ENCODE results near the gene ADRB2.

ADRB2 gene

GRCh38 chr5:148831590-148832565 lies 5.5 kb downstream of the ADRB2 start:
- DNase-seq, result no peak

- DNase-seq, result no peak
Measured at GRCh38 chr5:148833122-148833521, 6.7 kb downstream of the ADRB2 start.

- no peak for DNase-seq
Measured at GRCh38 chr5:148833925-148834324, 7.5 kb downstream of the ADRB2 start.

GRCh38 chr5:148834689-148835088 lies 8.3 kb downstream of the ADRB2 start:
- no peak for DNase-seq

- no peak for DNase-seq
Measured at GRCh38 chr5:148836272-148837250, 10.2 kb downstream of the ADRB2 start.

- no peak for DNase-seq
Measured at GRCh38 chr5:148837383-148837782, 11.0 kb downstream of the ADRB2 start.

- no peak for DNase-seq
Measured at GRCh38 chr5:148838357-148838756, 11.9 kb downstream of the ADRB2 start.

GRCh38 chr5:148839960-148840359 lies 13.5 kb downstream of the ADRB2 start:
- DNase-seq, result no peak

- DNase-seq, result no peak
Measured at GRCh38 chr5:148840531-148840930, 14.1 kb downstream of the ADRB2 start.

GRCh38 chr5:148841519-148841918 lies 15.1 kb downstream of the ADRB2 start:
- DNase-seq, result no peak

GRCh38 chr5:148842161-148842560 lies 15.8 kb downstream of the ADRB2 start:
- no peak for DNase-seq

- DNase-seq, result no peak
Measured at GRCh38 chr5:148843510-148844318, 17.3 kb downstream of the ADRB2 start.

GRCh38 chr5:148844433-148845280 lies 18.2 kb downstream of the ADRB2 start:
- no peak for DNase-seq

- no peak for DNase-seq
Measured at GRCh38 chr5:148846930-148847329, 20.5 kb downstream of the ADRB2 start.

- DNase-seq, result no peak
Measured at GRCh38 chr5:148847456-148847855, 21.0 kb downstream of the ADRB2 start.

GRCh38 chr5:148848393-148849031 lies 22.1 kb downstream of the ADRB2 start:
- DNase-seq, result no peak

- no peak for DNase-seq
Measured at GRCh38 chr5:148849461-148849860, 23.1 kb downstream of the ADRB2 start.

GRCh38 chr5:148850836-148851235 lies 24.4 kb downstream of the ADRB2 start:
- DNase-seq, result no peak

- no peak for DNase-seq
Measured at GRCh38 chr5:148853868-148854267, 27.5 kb downstream of the ADRB2 start.

- DNase-seq, result no peak
Measured at GRCh38 chr5:148855249-148856008, 29.0 kb downstream of the ADRB2 start.
